K562 (cell line): ENCODE measurements around the gene PNPO. TPM values are rescaled to one million over a fixed set of nuclear protein-coding genes. Genes with fewer than 3 reads are reported as not detected.

ENCODE experiments used
- CEBPG ChIP-seq, 3 experiments: fragments of 200-800 bp in 1 of 3; sonication (Bioruptor generic) in 1 of 3; sonication (generic) in 1 of 3; formaldehyde crosslinking in 1 of 3; IDR thresholded peaks in 2 of 3; conservative IDR thresholded peaks in 1 of 3; 2 replicates each; pipeline versions ENCODE4 v1.6.1 to v1.8.0; 2016 to 2022; ENCODE audit warnings: missing compliant biosample characterization in 2 of 3, missing genetic modification characterization in 2 of 3, mild to moderate bottlenecking in 1 of 3, missing genetic modification reagents in 1 of 3
- COPS2 ChIP-seq: fragments of 450-650 bp; conservative IDR thresholded peaks from 2 replicates; pipeline ENCODE4 v1.6.1; 2016; ENCODE audit warnings: mild to moderate bottlenecking, moderate library complexity
- ELF1 ChIP-seq: fragments of 200-800 bp; sonication (Bioruptor generic); IDR thresholded peaks from 2 replicates; pipeline ENCODE4 v1.6.1; 2016; ENCODE audit warnings: missing genetic modification characterization, missing compliant biosample characterization
- FOXK2 ChIP-seq, 2 experiments: fragments of 450-650 bp; IDR thresholded peaks in 1 of 2; conservative IDR thresholded peaks in 1 of 2; 2 replicates each; pipeline ENCODE4 v1.6.1; 2016; ENCODE audit warnings: low read depth in 2 of 2, mild to moderate bottlenecking in 1 of 2
- HDAC1 ChIP-seq, 2 experiments: fragments of 450-650 bp; IDR thresholded peaks; 2 replicates each; pipeline ENCODE4 v1.6.1; 2016 to 2017; ENCODE audit warnings: inconsistent platforms in 1 of 2, mild to moderate bottlenecking in 1 of 2, moderate library complexity in 1 of 2
- JUN ChIP-seq, 2 experiments: sonication (generic) in 1 of 2; formaldehyde crosslinking in 1 of 2; IDR thresholded peaks; 2 replicates each; pipeline versions ENCODE4 v1.6.1 to v1.8.0; 2012 to 2022; ENCODE audit warnings: borderline replicate concordance in 2 of 2, mild to moderate bottlenecking in 2 of 2, improper control_type of control experiment in 1 of 2, low read depth in 1 of 2, low read length in 1 of 2, missing genetic modification reagents in 1 of 2
- NONO ChIP-seq, 2 experiments: fragments of 200-400 bp in 1 of 2; fragments of 450-650 bp in 1 of 2; formaldehyde crosslinking in 1 of 2; IDR thresholded peaks; 2 replicates each; pipeline ENCODE4 v1.6.1; 2017; ENCODE audit warnings: low read depth in 2 of 2, mild to moderate bottlenecking in 2 of 2, moderate library complexity in 2 of 2, low read length in 1 of 2
- POU5F1 ChIP-seq: fragments of 150-350 bp; IDR thresholded peaks from 2 replicates; pipeline ENCODE4 v1.6.1; 2014; ENCODE audit warnings: borderline replicate concordance, low read length, low read depth, mild to moderate bottlenecking; ENCODE audit not compliant: partially characterized antibody
- PTRF ChIP-seq: fragments of 450-650 bp; IDR thresholded peaks from 2 replicates; pipeline ENCODE4 v1.6.1; 2016; ENCODE audit warnings: mild to moderate bottlenecking, missing genetic modification characterization, missing compliant biosample characterization
- TAF7 ChIP-seq: fragments of 450-650 bp; IDR thresholded peaks from 2 replicates; pipeline ENCODE4 v1.6.1; 2016; ENCODE audit warnings: missing genetic modification characterization, missing compliant biosample characterization
- TCF3 ChIP-seq: sonication (generic); formaldehyde crosslinking; IDR thresholded peaks from 2 replicates; pipeline ENCODE4 v1.4.0; 2020; ENCODE audit warnings: mild to moderate bottlenecking, missing genetic modification reagents
- TEAD1 ChIP-seq, 2 experiments: fragments of 450-650 bp in 1 of 2; sonication (generic) in 1 of 2; formaldehyde crosslinking; IDR thresholded peaks; 2 replicates each; pipeline versions ENCODE4 v1.4.0 to v1.8.0; 2020 to 2022; ENCODE audit warnings: mild to moderate bottlenecking in 2 of 2, missing genetic modification reagents in 1 of 2
- TRIM24 ChIP-seq, 2 experiments: fragments of 450-650 bp; IDR thresholded peaks; 2 replicates each; pipeline ENCODE4 v1.6.1; 2016
- polyA plus RNA-seq, 8 experiments: library from polyadenylated mRNA; depleted of rRNA in 4 of 8; stranded (reverse) in 5 of 8; unstranded in 3 of 8; fragments of >200 nt; fragmentation: Nextera tagmentation in 2 of 8; fragmentation: Illumina TruSeq in 1 of 8; extraction: Ambion mirVana in 2 of 8; extraction: Trizol in 1 of 8; gene quantifications; 2 replicates each; pipeline versions ENCODE4 v1.2.1 to v1.2.3, GENCODE V29; 2011 to 2014; ENCODE audit warnings: inconsistent platforms in 1 of 8, missing spikeins in 1 of 8
- total RNA-seq, 7 experiments: library from RNA; depleted of rRNA in 6 of 7; stranded (reverse); fragments of >200 nt in 6 of 7; fragmentation: Illumina TruSeq in 2 of 7; extraction: Trizol in 2 of 7; gene quantifications; 2 replicates each; pipeline versions ENCODE4 v1.2.1 to v1.2.3, GENCODE V29; 2011 to 2021; ENCODE audit warnings: low replicate concordance in 1 of 7
- TF ChIP-seq, protein P1 (sequence below): fragments of 450-650 bp; IDR thresholded peaks from 2 replicates; pipeline ENCODE4 v1.6.1; 2016; ENCODE audit warnings: mild to moderate bottlenecking, moderate library complexity

PNPO gene
- total and polyA plus RNA-seq, 9 of the 15 experiments (the other 6 are each of a cell fraction or from before 2014, with no cell fraction given), result 16.6 to 39.0 (median 27.4) TPM

DNA sequence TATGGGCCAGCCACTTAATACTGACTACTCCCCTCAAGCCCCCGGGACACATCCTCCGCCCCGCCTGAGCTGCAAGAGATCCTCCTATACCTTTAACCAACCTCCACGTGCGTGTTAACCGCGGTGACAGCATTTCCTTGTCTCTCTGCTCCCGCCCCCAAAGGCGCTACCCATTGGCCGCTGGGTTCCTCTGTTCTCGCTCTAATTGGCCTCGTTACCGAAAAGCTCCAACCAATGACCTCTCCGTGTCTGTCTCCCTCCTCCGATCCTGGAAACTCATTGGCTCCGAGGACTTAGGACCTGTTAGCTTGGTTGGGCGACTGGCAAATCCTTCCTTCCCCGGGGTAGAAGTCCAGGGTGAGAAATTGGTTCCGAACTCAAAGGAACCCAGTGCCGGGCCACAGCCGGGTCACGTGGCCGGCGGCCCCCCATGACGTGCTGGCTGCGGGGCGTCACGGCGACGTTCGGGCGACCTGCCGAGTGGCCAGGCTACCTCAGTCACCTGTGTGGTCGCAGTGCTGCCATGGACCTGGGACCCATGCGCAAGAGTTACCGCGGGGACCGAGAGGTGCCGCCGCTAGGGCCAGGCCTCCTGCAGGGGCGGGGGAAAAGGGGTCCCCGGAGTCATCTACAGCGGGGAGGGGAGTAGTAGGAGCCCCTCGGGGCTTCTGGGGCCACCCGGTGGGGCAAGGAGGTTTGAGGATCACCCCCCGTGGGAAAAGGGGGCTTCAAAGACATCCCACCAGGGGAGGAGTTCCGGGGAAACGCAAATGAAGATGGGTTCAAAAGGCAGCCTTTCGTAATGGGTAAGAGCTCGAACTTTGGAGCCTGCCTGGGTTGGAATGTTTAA lies at the start of gene PNPO (continued):
- TF ChIP-seq, protein P1, sequence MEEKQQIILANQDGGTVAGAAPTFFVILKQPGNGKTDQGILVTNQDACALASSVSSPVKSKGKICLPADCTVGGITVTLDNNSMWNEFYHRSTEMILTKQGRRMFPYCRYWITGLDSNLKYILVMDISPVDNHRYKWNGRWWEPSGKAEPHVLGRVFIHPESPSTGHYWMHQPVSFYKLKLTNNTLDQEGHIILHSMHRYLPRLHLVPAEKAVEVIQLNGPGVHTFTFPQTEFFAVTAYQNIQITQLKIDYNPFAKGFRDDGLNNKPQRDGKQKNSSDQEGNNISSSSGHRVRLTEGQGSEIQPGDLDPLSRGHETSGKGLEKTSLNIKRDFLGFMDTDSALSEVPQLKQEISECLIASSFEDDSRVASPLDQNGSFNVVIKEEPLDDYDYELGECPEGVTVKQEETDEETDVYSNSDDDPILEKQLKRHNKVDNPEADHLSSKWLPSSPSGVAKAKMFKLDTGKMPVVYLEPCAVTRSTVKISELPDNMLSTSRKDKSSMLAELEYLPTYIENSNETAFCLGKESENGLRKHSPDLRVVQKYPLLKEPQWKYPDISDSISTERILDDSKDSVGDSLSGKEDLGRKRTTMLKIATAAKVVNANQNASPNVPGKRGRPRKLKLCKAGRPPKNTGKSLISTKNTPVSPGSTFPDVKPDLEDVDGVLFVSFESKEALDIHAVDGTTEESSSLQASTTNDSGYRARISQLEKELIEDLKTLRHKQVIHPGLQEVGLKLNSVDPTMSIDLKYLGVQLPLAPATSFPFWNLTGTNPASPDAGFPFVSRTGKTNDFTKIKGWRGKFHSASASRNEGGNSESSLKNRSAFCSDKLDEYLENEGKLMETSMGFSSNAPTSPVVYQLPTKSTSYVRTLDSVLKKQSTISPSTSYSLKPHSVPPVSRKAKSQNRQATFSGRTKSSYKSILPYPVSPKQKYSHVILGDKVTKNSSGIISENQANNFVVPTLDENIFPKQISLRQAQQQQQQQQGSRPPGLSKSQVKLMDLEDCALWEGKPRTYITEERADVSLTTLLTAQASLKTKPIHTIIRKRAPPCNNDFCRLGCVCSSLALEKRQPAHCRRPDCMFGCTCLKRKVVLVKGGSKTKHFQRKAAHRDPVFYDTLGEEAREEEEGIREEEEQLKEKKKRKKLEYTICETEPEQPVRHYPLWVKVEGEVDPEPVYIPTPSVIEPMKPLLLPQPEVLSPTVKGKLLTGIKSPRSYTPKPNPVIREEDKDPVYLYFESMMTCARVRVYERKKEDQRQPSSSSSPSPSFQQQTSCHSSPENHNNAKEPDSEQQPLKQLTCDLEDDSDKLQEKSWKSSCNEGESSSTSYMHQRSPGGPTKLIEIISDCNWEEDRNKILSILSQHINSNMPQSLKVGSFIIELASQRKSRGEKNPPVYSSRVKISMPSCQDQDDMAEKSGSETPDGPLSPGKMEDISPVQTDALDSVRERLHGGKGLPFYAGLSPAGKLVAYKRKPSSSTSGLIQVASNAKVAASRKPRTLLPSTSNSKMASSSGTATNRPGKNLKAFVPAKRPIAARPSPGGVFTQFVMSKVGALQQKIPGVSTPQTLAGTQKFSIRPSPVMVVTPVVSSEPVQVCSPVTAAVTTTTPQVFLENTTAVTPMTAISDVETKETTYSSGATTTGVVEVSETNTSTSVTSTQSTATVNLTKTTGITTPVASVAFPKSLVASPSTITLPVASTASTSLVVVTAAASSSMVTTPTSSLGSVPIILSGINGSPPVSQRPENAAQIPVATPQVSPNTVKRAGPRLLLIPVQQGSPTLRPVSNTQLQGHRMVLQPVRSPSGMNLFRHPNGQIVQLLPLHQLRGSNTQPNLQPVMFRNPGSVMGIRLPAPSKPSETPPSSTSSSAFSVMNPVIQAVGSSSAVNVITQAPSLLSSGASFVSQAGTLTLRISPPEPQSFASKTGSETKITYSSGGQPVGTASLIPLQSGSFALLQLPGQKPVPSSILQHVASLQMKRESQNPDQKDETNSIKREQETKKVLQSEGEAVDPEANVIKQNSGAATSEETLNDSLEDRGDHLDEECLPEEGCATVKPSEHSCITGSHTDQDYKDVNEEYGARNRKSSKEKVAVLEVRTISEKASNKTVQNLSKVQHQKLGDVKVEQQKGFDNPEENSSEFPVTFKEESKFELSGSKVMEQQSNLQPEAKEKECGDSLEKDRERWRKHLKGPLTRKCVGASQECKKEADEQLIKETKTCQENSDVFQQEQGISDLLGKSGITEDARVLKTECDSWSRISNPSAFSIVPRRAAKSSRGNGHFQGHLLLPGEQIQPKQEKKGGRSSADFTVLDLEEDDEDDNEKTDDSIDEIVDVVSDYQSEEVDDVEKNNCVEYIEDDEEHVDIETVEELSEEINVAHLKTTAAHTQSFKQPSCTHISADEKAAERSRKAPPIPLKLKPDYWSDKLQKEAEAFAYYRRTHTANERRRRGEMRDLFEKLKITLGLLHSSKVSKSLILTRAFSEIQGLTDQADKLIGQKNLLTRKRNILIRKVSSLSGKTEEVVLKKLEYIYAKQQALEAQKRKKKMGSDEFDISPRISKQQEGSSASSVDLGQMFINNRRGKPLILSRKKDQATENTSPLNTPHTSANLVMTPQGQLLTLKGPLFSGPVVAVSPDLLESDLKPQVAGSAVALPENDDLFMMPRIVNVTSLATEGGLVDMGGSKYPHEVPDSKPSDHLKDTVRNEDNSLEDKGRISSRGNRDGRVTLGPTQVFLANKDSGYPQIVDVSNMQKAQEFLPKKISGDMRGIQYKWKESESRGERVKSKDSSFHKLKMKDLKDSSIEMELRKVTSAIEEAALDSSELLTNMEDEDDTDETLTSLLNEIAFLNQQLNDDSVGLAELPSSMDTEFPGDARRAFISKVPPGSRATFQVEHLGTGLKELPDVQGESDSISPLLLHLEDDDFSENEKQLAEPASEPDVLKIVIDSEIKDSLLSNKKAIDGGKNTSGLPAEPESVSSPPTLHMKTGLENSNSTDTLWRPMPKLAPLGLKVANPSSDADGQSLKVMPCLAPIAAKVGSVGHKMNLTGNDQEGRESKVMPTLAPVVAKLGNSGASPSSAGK, result peak; percentile 99
- peak in 1 of 2 experiments; percentile 48; a peak in 2 of 4 replicates for TF ChIP-seq TEAD1 (CRISPR knock-in tag; IDR thresholded peaks at IDR 0.05)
- TF ChIP-seq COPS2, result no peak
- TF ChIP-seq JUN (IDR thresholded peaks at IDR 0.05; ENCODE audit: borderline replicate concordance, low read depth, low read length), result peak; percentile 69; the same call in 1 of the 2 replicates
- no peak for TF ChIP-seq JUN (CRISPR knock-in tag; IDR thresholded peaks at IDR 0.05; ENCODE audit: borderline replicate concordance)
- TF ChIP-seq NONO (IDR thresholded peaks at IDR 0.05; ENCODE audit: low read depth in 2 of 2, low read length in 1 of 2), result no peak
- TF ChIP-seq HDAC1 (IDR thresholded peaks at IDR 0.05), result peak in 1 of 2 experiments; percentile 95; a peak in 2 of 4 replicates
- TF ChIP-seq PTRF (tag), result 0 out of 2 replicates have a peak, but pooled peaks have one; percentile 43
- TF ChIP-seq TCF3 (CRISPR knock-in tag), result peak; percentile 12; the same call in 1 of the 2 replicates
- peak; percentile 78 for TF ChIP-seq ELF1 (tag)
- no peak; a peak in 1 of 4 replicates for TF ChIP-seq TRIM24 (IDR thresholded peaks at IDR 0.05)
- TF ChIP-seq CEBPG (CRISPR knock-in tag; IDR thresholded peaks at IDR 0.05), result peak; percentile 30; the same call in 1 of the 2 replicates
- TF ChIP-seq CEBPG (tag; conservative IDR thresholded peaks at IDR 0.05 in 1 of 2, IDR thresholded peaks at IDR 0.05 in 1 of 2), result no peak
- TF ChIP-seq TAF7, result no peak
- TF ChIP-seq FOXK2 (conservative IDR thresholded peaks at IDR 0.05 in 1 of 2, IDR thresholded peaks at IDR 0.05 in 1 of 2; ENCODE audit: low read depth in 2 of 2), result peak in 1 of 2 experiments; percentile 51; a peak in 1 of 4 replicates
- TF ChIP-seq POU5F1, result no peak
